GM19452 (cell line): Measurements from ENCODE around the gene SPANXC.
"Not testable (repeated sequence)": the region's sequence is repeated elsewhere in the genome, so short reads cannot be mapped to it uniquely, and the experiment has no call there.

Source experiments
- ATAC-seq: cut with Tn5 transposase; IDR thresholded peaks from one replicate; pipeline ENCODE4 v1.9.1; 2021; ENCODE audit not compliant: unreplicated experiment

SPANXC gene, protein sequence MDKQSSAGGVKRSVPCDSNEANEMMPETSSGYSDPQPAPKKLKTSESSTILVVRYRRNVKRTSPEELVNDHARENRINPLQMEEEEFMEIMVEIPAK

DNA sequence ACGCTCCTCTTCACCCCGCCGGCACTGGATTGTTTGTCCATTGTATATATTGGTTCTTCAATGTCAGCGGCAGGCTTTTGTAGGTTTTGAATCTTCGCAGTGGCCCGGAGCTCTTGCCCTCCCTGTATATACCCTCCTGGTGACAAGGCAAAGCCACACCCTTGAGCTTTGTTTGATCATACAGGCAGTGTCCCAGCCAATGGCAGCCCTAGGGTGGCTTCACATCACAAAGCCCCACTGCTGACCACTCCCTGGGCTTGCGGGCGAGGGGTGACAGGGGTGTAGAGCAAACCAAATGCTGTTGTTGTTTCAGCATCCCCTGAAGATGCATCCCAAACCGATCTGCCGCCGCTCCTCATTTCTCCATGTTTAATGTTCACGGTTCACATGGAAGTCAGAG lies at the start of gene SPANXC:
Gene SPANXC, minus strand, starts transcription at position 101 of the 400 bp plus-strand sequence. Its CDS starts 60 bp downstream, at position 41.
- ATAC-seq, result not testable (repeated sequence)

DNA sequence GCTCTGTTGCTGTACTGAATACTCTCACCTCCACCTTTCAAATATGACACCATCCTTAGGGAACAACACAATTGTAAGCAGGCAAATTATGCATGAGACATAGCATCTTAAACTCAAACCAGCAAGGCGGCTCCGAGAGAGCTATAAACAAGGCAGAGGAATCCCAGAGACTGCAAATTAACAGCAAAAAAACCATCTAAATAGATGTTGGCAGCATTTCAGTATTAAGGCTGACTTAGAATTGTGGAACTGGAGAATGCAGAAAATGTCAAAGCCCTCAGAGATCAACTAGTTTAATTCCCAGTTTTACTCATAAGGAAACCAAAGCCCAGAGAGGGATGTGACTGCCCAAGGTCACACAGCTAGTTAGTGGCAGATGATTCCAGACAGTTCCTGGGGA lies 37.2 kb upstream of the SPANXC start:
- no peak for ATAC-seq

DNA sequence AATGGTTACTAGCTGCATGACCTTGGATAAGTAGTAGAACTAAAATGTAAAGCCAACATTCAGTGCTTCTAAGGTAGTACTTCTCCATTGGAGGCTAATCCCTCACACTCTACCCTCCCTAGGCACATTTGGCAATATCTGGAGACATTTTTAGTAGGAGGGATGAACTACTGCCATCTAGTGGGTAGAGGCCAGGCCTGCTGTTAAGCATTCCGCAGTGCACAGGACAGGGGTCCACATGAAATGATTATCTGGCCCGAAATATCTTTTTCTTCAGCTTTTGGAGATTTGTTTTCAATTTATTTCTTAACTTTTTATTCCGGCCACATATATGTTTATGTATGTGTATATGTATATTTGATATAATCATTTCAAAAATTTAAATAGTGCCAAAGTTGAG lies 36.0 kb upstream of the SPANXC start:
- ATAC-seq, result no peak

DNA sequence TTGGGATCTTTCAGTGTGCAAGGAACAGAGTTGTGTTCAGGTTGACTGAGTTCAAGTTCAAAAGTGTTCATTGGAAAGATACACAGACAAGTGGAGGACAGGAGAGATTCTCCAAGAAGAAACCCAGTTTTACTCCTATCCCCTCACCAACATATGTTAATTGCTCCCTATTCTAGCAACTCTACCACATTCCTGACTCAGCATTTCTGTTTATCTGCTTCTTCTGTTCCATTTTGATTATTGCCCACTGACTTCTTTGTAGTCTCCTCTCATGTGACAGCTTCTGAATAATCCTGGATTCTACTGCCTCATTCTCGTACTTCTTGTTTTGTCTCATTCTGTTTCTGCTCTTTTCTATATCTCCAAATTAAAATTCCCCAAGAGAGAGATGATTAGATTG lies 15.8 kb upstream of the SPANXC start:
- no peak for ATAC-seq

DNA sequence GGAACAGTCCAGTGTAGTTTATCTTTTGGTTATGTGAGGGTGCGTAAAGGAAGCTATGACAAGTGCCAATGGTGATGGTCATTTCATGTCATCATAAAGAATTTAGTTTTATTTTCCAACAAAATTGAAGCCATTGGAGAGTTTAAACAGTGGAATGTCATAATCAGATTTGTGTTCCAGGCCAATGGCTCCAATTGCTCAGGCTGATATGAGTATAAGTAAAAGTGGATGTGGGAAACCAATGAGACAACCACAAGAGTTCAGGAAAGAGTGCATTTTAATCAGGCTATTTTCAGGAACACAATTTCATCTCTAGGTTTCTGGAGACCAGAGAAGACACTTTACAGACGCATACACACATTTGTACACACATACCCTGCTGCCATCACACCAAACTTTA lies 20.7 kb downstream of the SPANXC start:
- ATAC-seq, result no peak

DNA sequence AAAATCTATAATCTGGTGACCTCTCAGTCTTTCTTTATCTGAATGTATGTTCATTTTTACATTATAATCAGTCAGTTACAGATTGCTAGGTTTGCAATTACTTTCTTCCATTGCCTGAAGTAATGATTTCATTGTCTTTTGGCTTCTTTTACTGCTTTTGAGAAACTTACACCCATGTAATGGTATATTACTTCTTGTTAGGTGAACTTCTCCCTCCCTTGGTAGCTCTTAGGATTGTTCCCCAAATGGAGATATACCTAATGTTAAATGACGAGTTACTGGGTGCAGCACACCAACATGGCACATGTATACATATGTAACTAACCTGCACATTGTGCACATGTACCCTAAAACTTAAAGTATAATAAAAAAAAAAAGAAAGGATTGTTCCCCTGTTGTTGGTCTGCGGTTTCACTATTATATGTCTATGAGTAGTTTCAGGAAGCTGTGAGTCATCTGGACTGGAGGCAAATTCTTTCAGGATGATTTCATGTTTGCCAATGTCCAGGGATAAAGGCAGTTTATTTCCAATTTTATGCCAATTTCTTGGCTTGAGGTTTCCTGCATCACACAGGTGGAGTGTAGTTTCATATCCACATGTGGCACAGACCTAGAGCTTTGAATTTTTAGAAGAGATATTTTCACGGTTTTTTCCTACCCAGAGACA lies 21.8 kb downstream of the SPANXC start:
- no peak for ATAC-seq

DNA sequence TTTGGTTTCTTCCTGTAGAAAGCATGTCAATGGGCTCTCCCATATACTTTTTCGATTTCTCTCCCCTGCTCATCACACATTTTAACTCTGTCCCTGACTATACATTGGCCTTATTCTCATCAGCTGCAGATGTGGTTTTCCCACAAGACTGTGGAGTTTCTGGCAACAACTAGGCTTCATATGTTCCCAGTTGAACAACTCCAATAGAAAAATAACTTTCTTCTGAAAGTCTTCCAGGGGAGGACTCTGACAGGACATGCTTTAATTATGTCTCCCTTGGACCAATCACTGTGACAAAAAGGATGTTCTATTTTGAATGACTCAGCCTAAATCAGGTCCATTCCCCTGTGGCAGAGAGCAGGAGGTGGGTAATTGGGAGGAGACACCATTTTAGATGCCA lies 28.1 kb downstream of the SPANXC start:
- no peak for ATAC-seq

DNA sequence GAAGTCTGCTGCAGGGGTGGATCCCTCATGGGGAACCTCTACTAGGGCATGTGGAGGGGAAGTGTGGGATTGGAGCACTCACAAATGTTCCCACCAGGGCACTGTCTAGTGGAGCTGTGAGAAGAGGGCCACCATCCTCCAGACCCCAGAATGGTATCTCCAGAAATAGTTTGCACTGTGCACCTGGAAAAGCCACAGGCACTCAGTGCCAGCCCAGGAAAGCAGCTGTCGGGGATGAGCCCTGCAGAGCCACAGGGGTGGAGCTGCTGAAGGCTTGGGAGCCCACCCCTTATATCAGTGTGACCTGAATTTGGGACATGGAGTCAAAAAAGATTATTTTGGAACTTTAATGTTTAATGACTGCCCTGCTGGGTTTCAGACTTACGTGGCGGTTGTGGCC lies 40.4 kb downstream of the SPANXC start:
- no peak for ATAC-seq
